ENCODE results near the gene CDC42.

GRCh38 chr1:22117851-22118250 lies 65.3 kb downstream of the CDC42 start:
- no peak for TF ChIP-seq ELF1 (IDR thresholded peaks at IDR 0.05; ENCODE audit: borderline replicate concordance, low read depth)
- no peak for TF ChIP-seq MAX (IDR thresholded peaks at IDR 0.05)
- no peak for TF ChIP-seq CTCF (IDR thresholded peaks at IDR 0.05 in 2 of 3, conservative IDR thresholded peaks at IDR 0.05 in 1 of 3; ENCODE audit: borderline replicate concordance in 1 of 3, insufficient read depth in 1 of 3, low read depth in 2 of 3, low read length in 2 of 3)
- TF ChIP-seq FOSL1 (IDR thresholded peaks at IDR 0.05; ENCODE audit: low read depth), result no peak
- TF ChIP-seq POLR2A (IDR thresholded peaks at IDR 0.05; ENCODE audit: borderline replicate concordance, extremely low read depth, insufficient read depth, insufficient read length), result no peak
- TF ChIP-seq JUND (IDR thresholded peaks at IDR 0.05), result no peak
